Calu3 (cell line): ENCODE measurements around the gene TTC34. TPM values are rescaled to one million over a fixed set of nuclear protein-coding genes. Genes with fewer than 3 reads are reported as not detected.

Experiments
- BruUV-seq: library from RNA; stranded (reverse); fragments of 400-500 nt; replicated peaks from 2 replicates; lab custom pipeline; 2021; lab: Mats Ljungman, UMichigan
- CTCF ChIA-PET: fragments of 300-600 bp; sonication (Branson Sonifier 250); formaldehyde crosslinking; loops from one replicate; lab custom pipeline; 2022; ENCODE audit warnings: antibody characterized with exemption; lab: Charles Lee
- DNase-seq: peaks from one replicate; pipeline ENCODE4 v3.0.0; 2022
- H3K27ac Mint-ChIP-seq: one replicate; pipeline ENCODE4 v1.8.0; 2022; ENCODE audit warnings: mixed read lengths; ENCODE audit not compliant: unreplicated experiment
- H3K27me3 Mint-ChIP-seq: one replicate; pipeline ENCODE4 v1.8.0; 2022; ENCODE audit warnings: mixed read lengths; ENCODE audit not compliant: unreplicated experiment
- H3K36me3 Mint-ChIP-seq: one replicate; pipeline ENCODE4 v1.8.0; 2022; ENCODE audit warnings: mild to moderate bottlenecking, moderate library complexity, mixed read lengths; ENCODE audit not compliant: insufficient read depth, unreplicated experiment
- H3K4me1 Mint-ChIP-seq: one replicate; pipeline ENCODE4 v1.8.0; 2022; ENCODE audit warnings: mild to moderate bottlenecking, low read depth, mixed read lengths; ENCODE audit not compliant: unreplicated experiment
- H3K4me3 Mint-ChIP-seq: one replicate; pipeline ENCODE4 v1.8.0; 2022; ENCODE audit warnings: mild to moderate bottlenecking, low read depth, moderate library complexity, mixed read lengths; ENCODE audit not compliant: unreplicated experiment
- H3K9me3 Mint-ChIP-seq: one replicate; pipeline ENCODE4 v1.8.0; 2022; ENCODE audit warnings: low read depth, mixed read lengths; ENCODE audit not compliant: unreplicated experiment
- intact Hi-C: fragments of 100-400 bp; cut with micrococcal nuclease; formaldehyde crosslinking; loops from one replicate; pipeline ENCODE4 v1.10.0; 2022; ENCODE audit not compliant: unreplicated experiment
- total RNA-seq: library from RNA; stranded (reverse); gene quantifications from 2 replicates; pipeline ENCODE4 v1.2.3, GENCODE V29; 2022
- TF ChIP-seq, protein P1 (sequence below): fragments of 200-600 bp; IDR thresholded peaks from one replicate; pipeline ENCODE4 v1.8.0; 2022; ENCODE audit warnings: antibody characterized with exemption; ENCODE audit not compliant: unreplicated experiment

Gene TTC34
- total RNA-seq, 1 experiment from 2014 or later, result 1.3 TPM

DNA sequence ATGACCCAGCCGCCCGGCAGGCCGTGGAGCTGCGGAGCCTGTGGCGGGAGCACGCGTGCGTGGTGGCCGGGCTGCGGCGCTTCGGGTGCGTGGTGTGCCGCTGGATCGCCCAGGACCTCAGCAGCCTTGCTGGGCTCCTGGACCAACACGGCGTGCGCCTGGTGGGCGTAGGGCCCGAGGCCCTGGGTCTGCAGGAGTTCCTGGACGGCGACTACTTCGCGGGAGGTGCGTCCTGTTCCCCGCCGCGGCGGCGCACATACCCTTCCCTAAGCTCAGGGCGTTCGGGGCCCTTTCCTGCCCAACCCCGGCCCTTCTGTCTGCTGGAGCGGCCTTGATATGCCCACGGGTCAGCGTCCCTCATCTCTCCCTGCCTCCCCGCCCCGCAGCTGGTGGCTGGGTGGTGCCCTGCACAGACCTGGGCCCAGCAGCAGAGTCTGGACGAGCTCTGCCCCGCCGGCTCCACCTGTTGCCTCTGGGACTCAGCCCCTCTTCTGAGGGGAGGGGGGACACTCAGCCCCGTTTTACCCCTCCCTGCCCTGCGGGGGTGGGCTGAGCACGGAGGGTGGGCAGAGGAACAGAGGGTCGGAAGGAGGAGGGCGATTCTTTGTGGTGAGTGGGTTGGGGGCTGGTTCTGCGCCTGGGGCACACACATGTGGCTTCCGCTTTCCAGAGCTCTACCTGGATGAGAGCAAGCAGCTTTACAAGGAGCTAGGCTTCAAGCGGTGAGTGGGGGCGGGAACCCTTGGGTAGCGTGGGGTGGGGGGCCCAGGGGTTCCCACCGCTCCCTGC, 214.2 kb downstream of the TTC34 start:
- no peak for DNase-seq
- TF ChIP-seq, protein P1, sequence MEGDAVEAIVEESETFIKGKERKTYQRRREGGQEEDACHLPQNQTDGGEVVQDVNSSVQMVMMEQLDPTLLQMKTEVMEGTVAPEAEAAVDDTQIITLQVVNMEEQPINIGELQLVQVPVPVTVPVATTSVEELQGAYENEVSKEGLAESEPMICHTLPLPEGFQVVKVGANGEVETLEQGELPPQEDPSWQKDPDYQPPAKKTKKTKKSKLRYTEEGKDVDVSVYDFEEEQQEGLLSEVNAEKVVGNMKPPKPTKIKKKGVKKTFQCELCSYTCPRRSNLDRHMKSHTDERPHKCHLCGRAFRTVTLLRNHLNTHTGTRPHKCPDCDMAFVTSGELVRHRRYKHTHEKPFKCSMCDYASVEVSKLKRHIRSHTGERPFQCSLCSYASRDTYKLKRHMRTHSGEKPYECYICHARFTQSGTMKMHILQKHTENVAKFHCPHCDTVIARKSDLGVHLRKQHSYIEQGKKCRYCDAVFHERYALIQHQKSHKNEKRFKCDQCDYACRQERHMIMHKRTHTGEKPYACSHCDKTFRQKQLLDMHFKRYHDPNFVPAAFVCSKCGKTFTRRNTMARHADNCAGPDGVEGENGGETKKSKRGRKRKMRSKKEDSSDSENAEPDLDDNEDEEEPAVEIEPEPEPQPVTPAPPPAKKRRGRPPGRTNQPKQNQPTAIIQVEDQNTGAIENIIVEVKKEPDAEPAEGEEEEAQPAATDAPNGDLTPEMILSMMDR, result no peak
- Mint-ChIP-seq H3K9me3 (no peaks in the 10 kb centered on the region), H3K36me3 (peaks cover 45% of the 10 kb centered on the region), H3K4me3 (peak overlapping the region; percentile 72), H3K4me1 (peaks cover 20% of the 10 kb centered on the region), H3K27me3 (no peaks in the 10 kb centered on the region), H3K27ac (peak overlapping the region; percentile 73)
- no TSS peak for BruUV-seq
- CTCF ChIA-PET, result interaction anchor here (0.7 kb wide), 2 partner anchors 25 to 172 kb away, joined by 3 read pairs; no protein-coding TSS in a partner anchor
- intact Hi-C loops, result loop anchor here (2.0 kb wide), 1 partner anchor 40 kb away; no protein-coding TSS in a partner anchor

DNA sequence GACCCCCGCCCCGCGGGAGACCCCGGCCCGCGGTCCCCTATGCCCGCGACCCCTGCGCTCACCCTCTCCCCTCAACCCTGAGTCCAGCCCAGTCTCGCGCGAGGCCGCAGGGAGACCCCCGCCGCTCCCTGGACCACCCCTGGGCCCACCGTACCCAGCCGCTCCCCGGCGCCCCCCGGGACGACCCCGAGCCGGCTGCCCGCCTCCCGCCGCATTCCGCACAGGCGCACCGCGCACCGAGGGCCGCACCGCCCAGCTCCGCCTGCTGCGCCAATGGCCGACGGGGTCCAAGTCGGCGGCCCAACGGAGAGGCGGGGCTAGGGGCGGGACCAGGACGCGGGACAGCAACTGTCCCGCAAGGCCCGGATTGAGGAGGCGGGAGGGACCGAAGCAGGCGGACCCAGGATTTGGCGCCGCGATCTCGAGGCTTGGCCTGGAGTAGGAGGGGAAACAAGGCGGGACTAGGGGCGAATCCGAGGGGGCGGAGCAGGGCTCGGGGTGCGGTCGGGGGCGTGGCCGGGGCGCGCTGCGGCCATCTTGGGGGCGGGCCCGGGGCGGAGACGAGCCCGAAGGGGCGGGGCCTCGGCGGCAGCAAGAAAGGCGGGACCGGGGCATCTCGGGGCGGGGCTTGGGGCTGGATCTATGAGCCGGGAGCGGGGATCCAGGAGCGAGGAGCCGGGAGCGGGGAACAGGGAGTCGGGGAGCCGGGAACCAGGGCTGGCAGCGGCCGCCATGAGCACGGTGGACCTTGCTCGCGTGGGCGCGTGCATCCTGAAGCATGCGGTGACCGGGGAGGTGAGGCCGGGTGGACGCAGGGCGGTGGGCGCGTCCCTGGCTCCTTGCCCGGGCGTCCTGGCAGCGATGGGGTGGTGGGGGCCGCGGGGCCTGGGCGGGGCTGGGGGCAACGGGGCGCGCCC, 215.1 kb downstream of the TTC34 start, which contains the start of gene PRXL2B:
Gene PRXL2B (plus strand): TSS at position 624 of the 917 bp plus-strand sequence. CDS start 109 bp downstream, at position 733.
- no TSS peak for BruUV-seq
- intact Hi-C loops, result loop anchor here (2.0 kb wide), 1 partner anchor 40 kb away; no protein-coding TSS in a partner anchor
- H3K4me1 Mint-ChIP-seq, result peaks cover 20% of the 10 kb centered on the region
- no peaks in the 10 kb centered on the region for H3K27me3 Mint-ChIP-seq
- DNase-seq, result peak; percentile 96
- peaks cover 44% of the 10 kb centered on the region for H3K36me3 Mint-ChIP-seq
- CTCF ChIA-PET, result interaction anchor here (0.6 to 0.7 kb wide), 2 partner anchors 26 to 290 kb away, joined by 3 read pairs; no protein-coding TSS in a partner anchor
- TF ChIP-seq, protein P1, result no peak
- H3K9me3 Mint-ChIP-seq, result no peaks in the 10 kb centered on the region
- H3K27ac Mint-ChIP-seq, result peak within 1 kb of the TSS; percentile 73
- H3K4me3 Mint-ChIP-seq, result peak within 1 kb of the TSS; percentile 72

Other genes with a start within 250 kb of the TTC34 start
- gene TNFRSF14, start 245.3 kb downstream of the TTC34 start, total RNA-seq, result 24.4 and 33.4 TPM in 2 replicates
- gene PRXL2B, start 214.9 kb downstream of the TTC34 start, total RNA-seq, result 31.0 and 51.5 TPM in 2 replicates
- 5.6 and 10.9 TPM in 2 replicates for gene MMEL1, start 168.7 kb downstream of the TTC34 start, total RNA-seq
- gene ACTRT2, start 219.8 kb upstream of the TTC34 start, total RNA-seq, result not detected in 2 replicates